GM10847 (cell line): ENCODE measurements around the gene HSD17B13.

Experiments
- POLR2A ChIP-seq: IDR thresholded peaks from 2 replicates; pipeline ENCODE4 v1.6.1; 2011; ENCODE audit not compliant: insufficient read length; ENCODE audit errors: extremely low read depth

HSD17B13 gene

GRCh38 chr4:87330761-87331160 is 8.1 kb upstream of the HSD17B13 start:
- no peak for TF ChIP-seq POLR2A

- no peak for TF ChIP-seq POLR2A
Observed at GRCh38 chr4:87327136-87327535, 4.5 kb upstream of the HSD17B13 start.

- TF ChIP-seq POLR2A = no peak
Observed at GRCh38 chr4:87326460-87326859, 3.8 kb upstream of the HSD17B13 start.

DNA sequence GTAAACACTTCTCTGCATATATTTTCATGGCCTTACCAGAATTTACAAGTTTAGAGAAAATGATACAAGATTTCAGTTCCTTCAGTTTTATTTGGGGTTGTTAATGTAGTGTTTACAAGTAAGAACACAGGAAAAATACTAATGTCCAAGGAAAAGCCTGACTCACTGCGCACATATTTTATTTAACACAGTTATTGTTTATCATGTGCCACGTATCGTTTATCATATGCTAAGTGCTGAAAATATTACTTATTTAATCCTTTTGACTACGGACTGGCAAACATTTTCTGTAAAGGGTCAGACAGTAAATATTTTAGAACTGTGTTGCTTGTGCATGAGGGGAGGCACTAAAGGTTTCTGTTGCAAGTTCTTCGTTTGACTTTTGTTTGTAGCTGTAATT is 794 bp downstream of the HSD17B13 start:
- no peak for TF ChIP-seq POLR2A

DNA sequence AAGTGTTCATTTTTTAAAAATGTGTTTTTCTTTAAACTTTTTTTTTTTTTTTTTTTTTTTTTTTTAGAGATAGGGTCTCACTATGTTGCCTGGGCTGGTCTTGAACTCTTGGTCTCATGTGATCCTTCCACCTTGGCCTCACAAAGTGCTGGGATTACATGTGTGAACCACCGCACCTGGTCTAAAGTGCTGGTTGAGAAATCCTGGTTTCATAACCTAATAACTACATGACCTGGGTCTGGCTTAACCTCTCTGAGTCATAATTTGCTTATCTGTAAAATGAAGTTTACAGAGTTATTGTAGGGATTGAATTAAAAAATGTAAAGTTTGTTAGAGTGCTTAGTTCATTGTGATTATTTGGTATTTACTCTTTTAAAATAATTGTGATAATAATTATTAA is 5.2 kb downstream of the HSD17B13 start:
- no peak for TF ChIP-seq POLR2A

- no peak for TF ChIP-seq POLR2A
Observed at GRCh38 chr4:87316961-87317360, 5.7 kb downstream of the HSD17B13 start.

DNA sequence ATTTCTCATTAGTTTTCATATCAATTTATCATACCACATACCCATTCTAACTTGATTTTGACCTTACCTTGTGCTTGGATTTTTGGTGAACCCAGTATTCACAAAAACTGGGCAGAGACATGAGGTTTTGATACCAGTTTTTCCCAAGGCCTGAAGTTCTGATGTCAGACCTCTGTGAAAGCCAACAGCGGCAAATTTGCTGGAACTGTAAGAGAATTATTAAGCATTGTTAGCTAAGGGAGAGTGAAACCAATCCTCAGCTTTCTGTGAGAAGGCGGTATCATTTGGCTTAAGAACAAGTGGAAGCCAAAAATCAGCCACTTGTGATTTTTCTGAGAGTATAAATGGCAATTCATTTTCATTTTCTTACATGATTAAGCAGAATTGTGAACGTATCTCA is 8.9 kb downstream of the HSD17B13 start:
- TF ChIP-seq POLR2A = no peak

DNA sequence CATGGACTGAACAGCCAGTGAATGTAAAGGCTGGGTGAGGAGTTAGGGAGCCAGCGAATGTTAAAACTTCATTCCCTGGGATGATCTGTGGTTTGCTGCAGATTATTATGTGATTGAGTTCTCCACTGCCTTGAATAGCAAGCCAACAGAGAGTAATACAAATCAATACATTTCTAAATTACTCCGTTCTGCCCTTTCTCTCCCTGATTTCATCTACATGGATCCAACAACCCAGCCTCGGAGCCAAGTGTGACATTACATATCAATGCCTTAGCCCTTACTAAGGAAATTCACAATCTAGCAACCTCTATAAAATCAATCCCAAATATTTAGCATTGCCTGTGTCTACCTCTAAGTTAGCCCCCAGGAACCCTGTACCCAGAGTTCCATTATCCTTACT is 11.0 kb downstream of the HSD17B13 start:
- no peak for TF ChIP-seq POLR2A

GRCh38 chr4:87310691-87311335 is 11.9 kb downstream of the HSD17B13 start:
- no peak for TF ChIP-seq POLR2A

- no peak for TF ChIP-seq POLR2A
Observed at GRCh38 chr4:87309625-87310024, 13.1 kb downstream of the HSD17B13 start.

GRCh38 chr4:87306056-87306455 is 16.6 kb downstream of the HSD17B13 start:
- TF ChIP-seq POLR2A = no peak

DNA sequence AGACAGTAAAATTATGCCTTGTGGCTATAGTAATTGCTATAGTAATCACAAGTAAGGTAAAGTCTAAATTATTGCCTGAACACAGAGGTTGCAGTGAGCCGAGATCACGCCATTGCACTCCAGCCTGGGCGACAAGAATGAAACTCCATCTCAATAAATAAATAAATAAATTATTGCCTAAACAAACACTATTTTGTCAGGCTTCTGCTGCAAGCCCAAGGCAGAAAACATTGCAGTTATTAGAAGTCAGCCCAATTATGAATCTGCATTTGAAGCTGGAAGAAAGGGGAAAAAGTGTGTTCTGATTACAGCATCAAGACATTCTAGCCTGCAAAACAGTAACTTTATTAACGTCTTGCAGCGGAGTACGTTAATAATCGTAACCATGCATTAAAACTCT is 17.1 kb downstream of the HSD17B13 start:
- no peak for TF ChIP-seq POLR2A

DNA sequence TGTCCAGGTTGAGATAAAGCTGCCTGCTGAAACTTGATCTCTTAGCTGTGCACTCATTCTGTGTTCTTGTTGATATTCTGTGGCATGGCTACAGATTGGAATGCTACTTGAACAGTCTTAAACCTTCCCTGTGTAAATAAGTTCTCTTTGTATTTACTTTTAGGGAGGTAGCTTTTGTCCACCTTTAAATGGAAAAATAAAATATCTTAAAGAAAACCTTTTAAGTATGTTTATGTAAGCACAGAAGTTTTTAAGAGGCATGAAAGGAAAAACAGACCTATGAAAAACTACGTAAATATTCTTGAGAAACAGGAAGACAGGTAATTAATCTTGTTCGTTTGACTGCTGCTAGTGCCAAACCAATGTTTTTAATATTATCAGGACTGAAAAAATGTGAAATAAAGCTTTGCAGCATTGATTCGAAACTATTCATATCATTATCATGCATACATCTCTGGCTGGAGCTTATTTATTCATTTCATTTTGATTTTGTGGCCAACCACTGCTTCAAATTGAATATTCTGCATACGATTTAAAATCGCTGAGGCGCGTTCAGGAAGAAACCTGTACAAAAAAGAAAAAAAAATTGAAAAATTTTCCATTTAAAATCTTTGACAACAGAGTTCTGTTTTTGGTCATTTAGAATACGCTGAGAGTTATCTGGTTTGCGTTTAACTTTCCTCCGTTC is 17.8 kb downstream of the HSD17B13 start:
- TF ChIP-seq POLR2A = no peak

GRCh38 chr4:87299898-87300297 is 22.8 kb downstream of the HSD17B13 start:
- TF ChIP-seq POLR2A = no peak

DNA sequence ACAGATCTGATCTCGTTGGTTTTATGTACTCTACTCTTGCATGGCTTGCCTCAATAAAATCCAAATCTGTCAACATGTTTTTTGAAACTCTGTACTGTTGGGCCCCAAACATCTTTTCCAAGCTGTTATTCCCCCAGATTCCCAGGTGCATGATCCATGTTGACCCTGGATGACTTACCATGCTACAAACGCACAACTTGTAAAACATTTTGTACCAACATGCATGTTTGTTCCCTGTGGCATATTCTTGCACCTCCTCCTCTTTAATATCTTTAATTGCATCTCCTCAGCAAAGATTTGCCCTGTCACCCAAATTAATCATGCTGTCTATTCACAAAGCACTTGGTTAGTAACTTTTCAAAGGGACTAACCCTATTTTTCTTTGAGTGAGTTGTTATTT is 24.3 kb downstream of the HSD17B13 start:
- TF ChIP-seq POLR2A = no peak

DNA sequence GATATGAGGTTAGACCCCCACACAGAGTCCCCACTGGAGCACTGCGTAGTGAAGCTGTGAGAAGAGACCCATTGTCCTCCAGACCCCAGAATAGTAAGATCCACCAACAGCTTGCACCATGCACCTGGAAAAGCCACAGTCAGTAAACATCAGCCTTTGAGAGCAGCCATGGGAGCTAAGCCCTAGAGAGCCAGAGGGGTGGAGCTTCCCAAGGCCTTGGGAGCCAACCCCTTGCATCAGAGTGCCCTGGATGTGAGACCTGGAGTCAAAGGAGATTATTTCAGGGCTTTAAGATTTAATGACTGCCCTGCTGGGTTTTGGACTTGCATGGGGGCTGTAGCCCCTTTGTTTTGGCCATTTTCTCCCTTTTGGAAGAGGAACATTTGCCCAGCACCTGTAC is 35.7 kb downstream of the HSD17B13 start:
- TF ChIP-seq POLR2A = no peak

- TF ChIP-seq POLR2A = no peak
Observed at GRCh38 chr4:87283151-87283550, 39.5 kb downstream of the HSD17B13 start.
